Lower leg skin (tissue), 4 donors: ENCODE data around the gene ASB13. TPM values are rescaled to one million over a fixed set of nuclear protein-coding genes. Genes with fewer than 3 reads are reported as not detected.

Experiments
- DNase-seq, 2 donors: peaks; one replicate each; pipeline ENCODE4 v3.0.0-alpha.2; 2019; ENCODE audit warnings: low spot score in 2 of 2
- H3K4me3 ChIP-seq: fragments of 200-600 bp; sonication (generic); 2 replicates; pipeline ENCODE4 v1.5.1; 2017; ENCODE audit warnings: mild to moderate bottlenecking, low read depth; ENCODE audit not compliant: poor library complexity, severe bottlenecking
- POLR2A ChIP-seq, 2 donors: fragments of 450-650 bp; IDR thresholded peaks; one replicate each; pipeline ENCODE4 v1.6.1; 2016 to 2017; ENCODE audit warnings: antibody characterized with exemption in 2 of 2, mild to moderate bottlenecking in 1 of 2, moderate library complexity in 1 of 2
- WGBS, 2 donors: methylation state at CpG; one replicate each; pipeline ENCODE4 v1.1.5; 2018; 5-methylcytosine and 5-hydroxymethylcytosine counted together
- intact Hi-C: fragments of 100-400 bp; cut with DNase I; formaldehyde crosslinking; loops from one replicate; pipeline ENCODE4 v1.15.0; 2023; ENCODE audit warnings: low total_unique reads
- total RNA-seq, 4 donors: library from RNA; depleted of rRNA; stranded (reverse); fragments of >200 nt; gene quantifications; one replicate each; pipeline ENCODE4 v1.1.0, GENCODE V29; 2016
- TF ChIP-seq, protein P1 (sequence below), 3 donors: fragments of 450-650 bp; IDR thresholded peaks; one replicate each; pipeline ENCODE4 v1.5.1; 2016; ENCODE audit warnings: antibody characterized with exemption in 3 of 3, mild to moderate bottlenecking in 3 of 3, moderate library complexity in 2 of 3

ASB13 gene
- total RNA-seq, 4 donors from 2014 or later: 9.9 to 28.5 (median 18.4) TPM

DNA sequence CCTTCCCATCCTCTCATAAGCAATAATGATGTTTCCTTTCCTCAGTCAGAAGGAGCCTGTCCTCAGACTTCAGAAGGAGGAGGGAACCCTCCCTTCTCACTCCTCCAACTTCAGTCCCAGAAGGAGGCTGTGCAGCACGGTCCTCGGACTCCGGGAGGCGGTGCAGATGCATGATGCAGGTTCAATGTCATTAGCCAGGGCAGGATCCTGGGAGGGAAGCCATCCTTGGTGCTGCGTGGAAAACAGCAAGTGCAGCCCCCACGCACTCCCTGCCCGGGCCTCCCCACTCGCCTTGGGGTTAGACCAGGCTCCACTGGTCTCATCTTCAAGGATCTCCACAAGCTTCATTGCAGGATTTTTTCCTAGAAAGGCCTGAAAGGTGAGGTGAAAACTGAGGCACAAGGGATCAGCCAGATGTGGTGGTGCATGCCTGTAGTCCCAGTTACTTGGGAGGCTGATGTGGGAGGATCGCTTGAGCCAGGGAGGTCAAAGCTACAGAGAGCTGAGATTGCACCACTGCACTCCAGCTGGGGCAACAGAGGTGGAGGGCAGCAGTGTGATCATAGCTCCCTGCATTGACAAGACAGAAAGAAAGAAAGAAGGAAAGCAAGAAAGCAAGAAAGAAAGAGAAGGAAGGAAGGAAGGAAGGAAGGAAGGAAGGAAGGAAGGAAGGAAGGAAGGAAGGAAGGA lies 62.0 kb downstream of the ASB13 start:
- no peak overlapping the region for H3K4me3 ChIP-seq
- no peak for DNase-seq
- intact Hi-C loops: no loop called here
- WGBS, 2 donors: 81 to 95% methylated on average over 9 of the region's 9 CpGs
- TF ChIP-seq, protein P1, sequence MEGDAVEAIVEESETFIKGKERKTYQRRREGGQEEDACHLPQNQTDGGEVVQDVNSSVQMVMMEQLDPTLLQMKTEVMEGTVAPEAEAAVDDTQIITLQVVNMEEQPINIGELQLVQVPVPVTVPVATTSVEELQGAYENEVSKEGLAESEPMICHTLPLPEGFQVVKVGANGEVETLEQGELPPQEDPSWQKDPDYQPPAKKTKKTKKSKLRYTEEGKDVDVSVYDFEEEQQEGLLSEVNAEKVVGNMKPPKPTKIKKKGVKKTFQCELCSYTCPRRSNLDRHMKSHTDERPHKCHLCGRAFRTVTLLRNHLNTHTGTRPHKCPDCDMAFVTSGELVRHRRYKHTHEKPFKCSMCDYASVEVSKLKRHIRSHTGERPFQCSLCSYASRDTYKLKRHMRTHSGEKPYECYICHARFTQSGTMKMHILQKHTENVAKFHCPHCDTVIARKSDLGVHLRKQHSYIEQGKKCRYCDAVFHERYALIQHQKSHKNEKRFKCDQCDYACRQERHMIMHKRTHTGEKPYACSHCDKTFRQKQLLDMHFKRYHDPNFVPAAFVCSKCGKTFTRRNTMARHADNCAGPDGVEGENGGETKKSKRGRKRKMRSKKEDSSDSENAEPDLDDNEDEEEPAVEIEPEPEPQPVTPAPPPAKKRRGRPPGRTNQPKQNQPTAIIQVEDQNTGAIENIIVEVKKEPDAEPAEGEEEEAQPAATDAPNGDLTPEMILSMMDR (IDR thresholded peaks at IDR 0.05): no peak
- no peak for TF ChIP-seq POLR2A (IDR thresholded peaks at IDR 0.05)

DNA sequence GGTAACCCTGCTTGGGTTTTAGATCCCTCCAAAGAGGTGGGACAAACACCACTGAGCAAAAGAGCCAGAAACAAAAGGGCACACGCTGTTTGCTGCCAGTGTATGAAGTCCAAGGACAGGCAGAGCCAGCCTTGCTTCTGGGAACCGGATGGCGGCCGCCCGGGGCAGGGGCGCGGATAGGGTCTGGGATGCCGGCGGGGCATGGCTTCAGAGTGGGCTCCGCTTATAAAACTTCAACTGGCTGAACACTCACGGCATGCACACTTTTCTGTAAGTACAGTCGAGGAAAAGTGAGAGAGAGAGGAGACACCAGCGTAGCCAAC lies 62.6 kb downstream of the ASB13 start:
- DNase-seq: no peak
- intact Hi-C loops: no loop called here
- H3K4me3 ChIP-seq: no peak overlapping the region
- TF ChIP-seq POLR2A (IDR thresholded peaks at IDR 0.05): no peak
- TF ChIP-seq, protein P1 (IDR thresholded peaks at IDR 0.05): no peak
- WGBS, 2 donors: 84 to 87% methylated on average over 13 of the region's 13 CpGs

DNA sequence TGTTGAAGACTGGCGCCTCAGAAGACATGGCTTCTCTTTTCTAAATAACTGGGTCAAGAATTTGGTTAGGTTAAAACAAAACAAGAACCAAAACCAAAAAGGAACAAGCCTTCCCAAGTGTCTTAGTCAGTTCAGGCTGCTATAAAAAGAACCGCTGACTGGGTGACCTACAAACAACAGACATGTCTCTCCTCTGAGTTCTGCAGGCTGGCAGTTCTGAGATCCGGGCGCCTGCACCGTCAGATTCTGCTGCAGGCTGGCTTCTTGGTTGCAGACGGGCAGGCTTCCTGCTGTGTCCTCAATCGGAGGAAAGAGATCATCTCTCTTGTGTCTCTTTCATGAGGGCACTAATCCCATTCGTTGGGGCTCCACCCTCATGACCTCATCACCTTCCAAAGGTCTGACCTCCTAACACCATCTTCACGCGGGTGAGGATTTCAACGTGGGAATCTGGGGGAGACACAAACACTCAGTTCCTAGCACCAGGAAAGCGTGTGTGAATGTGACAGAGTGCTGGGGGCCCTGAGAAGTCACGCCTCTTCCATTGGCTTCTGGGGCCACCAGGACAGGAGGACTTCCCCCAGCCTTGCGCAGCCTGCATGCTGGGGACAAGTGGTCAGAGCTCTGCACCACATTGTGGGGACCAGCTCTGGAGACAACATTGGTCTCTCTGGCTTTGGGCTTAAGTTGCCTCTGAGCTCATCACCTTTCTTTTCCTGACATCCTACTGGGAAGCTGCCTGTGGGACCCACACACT lies 63.1 kb downstream of the ASB13 start:
- DNase-seq: no peak
- H3K4me3 ChIP-seq: no peak overlapping the region
- intact Hi-C loops: no loop called here
- 86 to 91% methylated on average over 14 of the region's 14 CpGs for WGBS, 2 donors
- TF ChIP-seq, protein P1 (IDR thresholded peaks at IDR 0.05): no peak
- TF ChIP-seq POLR2A (IDR thresholded peaks at IDR 0.05): no peak

DNA sequence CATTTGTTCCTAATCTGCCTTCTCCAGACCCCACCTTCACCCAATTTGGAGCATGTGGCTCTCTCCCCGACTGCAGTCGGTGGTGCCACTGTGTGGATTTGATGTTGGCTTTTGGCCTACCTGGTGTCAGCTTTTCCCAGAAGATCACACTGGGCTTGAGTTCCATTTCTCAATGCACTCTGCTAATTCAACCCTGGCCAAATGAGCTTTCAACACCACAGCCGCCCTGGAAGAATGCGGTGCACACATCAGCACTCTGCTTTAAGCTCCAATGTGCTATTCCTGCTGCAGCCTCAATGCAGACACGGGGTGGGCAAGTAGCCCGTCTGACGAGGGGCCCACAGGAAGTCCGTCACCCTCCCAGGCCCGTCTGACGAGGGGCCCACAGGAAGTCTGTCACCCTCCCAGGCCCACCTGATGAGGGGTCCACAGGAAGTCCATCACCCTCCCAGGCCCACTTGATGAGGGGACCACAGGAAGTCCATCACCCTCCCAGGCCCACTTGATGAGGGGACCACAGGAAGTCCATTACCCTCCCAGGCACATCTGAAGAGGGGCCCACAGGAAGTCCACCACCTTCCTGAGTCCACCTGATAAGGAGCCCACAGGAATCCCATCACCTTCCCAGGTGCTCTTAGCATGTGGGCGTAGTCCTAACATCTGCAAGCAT lies 64.4 kb downstream of the ASB13 start:
- TF ChIP-seq POLR2A (IDR thresholded peaks at IDR 0.05): no peak
- TF ChIP-seq, protein P1 (IDR thresholded peaks at IDR 0.05): no peak
- intact Hi-C loops: no loop called here
- 63 to 66% methylated on average over 7 to 11 of the region's 11 CpGs for WGBS, 2 donors
- no peak overlapping the region for H3K4me3 ChIP-seq
- DNase-seq: no peak

DNA sequence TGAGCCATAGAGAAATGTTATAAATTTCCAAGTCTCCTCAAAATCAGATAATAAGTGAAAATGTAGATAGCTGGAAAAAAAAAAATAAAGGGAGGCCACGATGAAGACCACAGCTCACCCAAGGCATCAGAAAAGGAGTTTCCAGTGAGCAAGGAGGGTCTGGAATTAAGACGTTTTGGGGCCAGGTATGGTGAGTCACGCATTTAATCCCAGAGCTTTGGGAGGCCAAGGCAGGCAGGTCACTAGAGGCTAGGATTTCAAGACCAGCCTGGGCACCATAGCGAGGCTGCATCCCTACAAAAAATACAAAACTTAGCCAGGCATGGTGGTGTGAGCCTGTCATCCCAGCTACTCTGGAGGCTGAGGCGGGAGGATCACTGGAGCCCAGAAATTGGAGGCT lies 65.5 kb downstream of the ASB13 start:
- 91 to 97% methylated on average over 5 of the region's 5 CpGs for WGBS, 2 donors
- intact Hi-C loops: no loop called here
- no peak for DNase-seq
- no peak overlapping the region for H3K4me3 ChIP-seq
- TF ChIP-seq, protein P1 (IDR thresholded peaks at IDR 0.05): no peak
